ENCODE measurements around the gene CTSE.
A peak's percentile ranks its signal among the peaks of the same experiment; 100 is the strongest.
"Not testable (repeated sequence)": the region's sequence is repeated elsewhere in the genome, so short reads cannot be mapped to it uniquely, and the experiment has no call there.

Gene CTSE

GRCh38 chr1:206014601-206015000, 9.1 kb downstream of the CTSE start:
- no peak for DNase-seq (ENCODE audit: low spot score)

- no peak for DNase-seq (ENCODE audit: low spot score)
Measured at GRCh38 chr1:206013026-206013795, 10.5 kb downstream of the CTSE start.

GRCh38 chr1:206012086-206012859, 11.4 kb downstream of the CTSE start:
- DNase-seq (ENCODE audit: low spot score): no peak

DNA sequence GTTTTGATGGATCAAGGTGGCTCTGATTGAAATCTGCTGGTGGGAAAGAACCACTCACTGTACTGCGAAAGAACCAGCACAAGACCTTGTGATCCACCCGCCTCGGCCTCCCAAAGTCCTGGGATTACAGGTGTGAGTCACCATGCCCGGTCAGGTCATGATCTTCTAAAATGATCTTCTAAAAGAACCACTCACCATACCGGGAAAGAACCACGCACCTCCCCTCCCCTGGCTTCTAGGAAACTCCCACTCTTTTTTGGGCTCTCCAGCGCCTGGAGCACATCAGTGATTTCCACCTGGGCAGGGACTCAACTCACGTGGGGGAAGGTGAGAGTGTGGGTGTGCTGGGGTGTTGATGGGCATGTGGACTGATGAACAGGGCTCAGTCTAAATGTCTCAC, 12.6 kb downstream of the CTSE start:
- DNase-seq (ENCODE audit: low spot score): no peak

DNA sequence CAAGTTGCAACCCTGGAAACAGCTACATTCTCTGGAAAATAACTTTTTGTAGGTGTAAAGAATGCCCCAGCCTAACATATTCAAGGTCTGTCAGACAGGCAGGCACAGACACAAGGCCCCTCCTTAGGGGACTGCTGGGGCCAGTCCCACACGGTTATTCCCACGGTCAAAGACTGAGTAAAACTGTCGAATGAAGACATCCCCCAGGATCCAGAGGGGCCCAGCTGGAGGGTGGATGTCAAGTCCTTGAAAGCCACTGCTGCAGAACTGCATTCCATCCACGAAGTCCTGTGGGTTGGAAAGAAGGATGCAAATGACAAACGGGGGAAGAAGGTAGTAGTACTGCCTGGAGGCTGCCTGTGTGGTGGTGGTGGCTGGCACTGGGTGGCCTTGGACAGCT, 13.6 kb downstream of the CTSE start:
- DNase-seq (ENCODE audit: low spot score): no peak

DNA sequence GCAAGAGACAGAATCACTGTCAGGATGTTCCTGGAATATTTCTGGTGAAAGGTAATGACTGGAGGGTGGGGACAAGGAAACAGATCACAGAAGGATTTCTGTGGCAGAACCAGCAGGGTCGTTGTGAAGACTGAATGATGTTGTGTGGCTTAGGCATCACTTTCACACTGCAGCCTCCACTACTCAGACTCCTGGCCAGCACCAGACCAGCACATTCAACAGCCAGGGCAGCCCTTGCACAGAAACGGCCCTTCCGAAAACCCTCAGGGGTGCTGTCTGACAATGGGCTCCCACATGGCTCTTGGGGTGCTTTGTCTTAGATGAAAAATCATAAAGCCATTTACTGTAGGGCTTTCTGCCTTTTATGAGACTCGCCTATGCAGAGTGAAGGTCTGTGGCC, 16.7 kb downstream of the CTSE start:
- no peak for DNase-seq (ENCODE audit: low spot score)

DNA sequence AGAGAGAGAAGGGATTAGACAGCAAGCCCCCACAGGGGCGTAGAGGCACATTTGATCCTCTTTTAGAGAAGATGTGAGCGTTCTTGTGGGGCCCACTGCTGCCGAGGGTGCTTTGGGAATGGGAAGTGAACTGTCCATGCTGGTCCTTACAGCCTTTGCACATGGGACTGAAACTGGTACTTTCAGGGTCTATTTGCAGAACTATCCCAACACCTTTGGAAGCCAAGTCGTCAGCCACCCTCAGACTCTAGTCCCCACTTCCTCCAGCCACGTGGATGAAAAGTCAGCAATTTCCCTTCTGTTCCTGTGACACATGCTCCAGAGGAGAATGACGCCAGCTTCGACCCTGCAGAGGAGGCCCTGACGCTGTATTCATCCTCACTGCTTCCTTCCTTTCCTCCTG, 17.9 kb downstream of the CTSE start:
- no peak for DNase-seq (ENCODE audit: low spot score)

GRCh38 chr1:206005234-206005633, 18.5 kb downstream of the CTSE start:
- DNase-seq (ENCODE audit: low spot score): peak; percentile 7

- no peak for DNase-seq (ENCODE audit: low spot score)
Measured at GRCh38 chr1:206004826-206005225, 18.9 kb downstream of the CTSE start.

GRCh38 chr1:206003854-206004800, 19.6 kb downstream of the CTSE start:
- DNase-seq (ENCODE audit: low spot score): no peak

DNA sequence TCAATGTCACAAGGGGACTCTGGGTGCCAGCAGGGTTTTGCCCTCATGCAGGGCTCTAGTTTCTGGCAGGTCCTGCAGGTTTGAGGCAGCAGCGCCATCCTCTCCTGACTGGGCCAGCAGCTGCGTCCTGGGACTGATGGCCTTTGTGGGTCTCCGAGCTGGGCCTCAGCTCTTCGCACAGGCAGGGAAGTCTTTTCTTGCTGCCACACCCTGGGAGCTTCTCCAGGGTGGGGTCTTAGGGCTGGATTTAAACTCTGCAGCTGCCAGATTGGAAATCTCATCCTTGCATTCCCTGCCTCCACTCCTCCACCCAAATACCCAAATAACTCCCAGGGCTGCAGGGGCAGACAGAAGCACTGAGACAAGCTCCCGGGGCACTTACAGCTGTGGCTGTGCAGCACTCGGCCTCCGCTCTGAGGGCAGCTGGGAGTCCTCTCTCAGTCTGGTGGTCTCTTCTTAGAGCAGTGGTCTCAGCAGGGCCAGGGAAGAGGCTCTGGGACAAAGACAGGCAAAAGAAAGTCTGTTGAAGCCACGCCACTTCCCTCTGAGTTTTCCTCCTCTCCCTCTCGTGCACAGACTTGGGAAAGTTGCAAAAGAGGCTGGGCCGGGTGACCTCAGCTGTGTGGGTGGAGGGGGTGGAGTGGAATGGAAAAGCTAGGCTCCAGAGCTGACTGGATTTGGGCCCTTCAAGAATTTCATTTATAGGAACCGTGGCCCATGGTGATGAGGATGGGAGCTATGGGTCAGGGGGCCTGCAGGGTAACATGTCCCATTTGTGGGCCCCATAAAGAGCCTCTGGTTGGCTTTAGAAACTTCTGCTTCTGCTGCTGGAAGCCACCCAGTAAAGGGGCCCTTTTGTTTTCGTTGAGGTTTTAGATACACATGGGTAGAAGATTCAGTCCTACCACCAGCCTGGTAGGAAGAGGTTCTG, 20.6 kb downstream of the CTSE start, which contains the start of gene RAB7B:
TSS of gene RAB7B (minus strand) at position 525 of the 931 bp plus-strand sequence. CDS start 9,260 bp downstream, outside the sequence.
- peak; percentile 47 for DNase-seq (ENCODE audit: low spot score)

GRCh38 chr1:206002160-206002559, 21.5 kb downstream of the CTSE start:
- DNase-seq (ENCODE audit: low spot score): no peak

DNA sequence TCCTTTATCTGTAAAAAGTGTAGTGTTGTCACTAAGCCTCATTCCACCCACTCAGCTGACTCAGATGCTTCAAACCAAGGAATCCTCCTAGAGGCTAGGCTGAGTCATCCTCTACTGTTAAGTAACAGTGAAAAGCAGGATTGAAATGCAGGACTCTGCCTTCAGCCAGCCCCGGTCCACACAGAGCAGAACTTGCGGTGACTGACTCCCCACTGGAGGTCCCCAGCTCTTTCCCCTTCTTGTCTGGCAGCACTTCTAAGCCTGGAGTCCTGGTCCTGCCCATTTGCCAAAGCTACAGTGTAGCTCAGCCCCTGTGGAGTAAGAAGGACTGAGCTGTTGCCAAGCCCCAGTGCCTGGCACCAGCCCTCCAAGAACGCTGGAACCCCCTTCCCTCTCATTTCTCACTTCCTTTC, 22.2 kb downstream of the CTSE start:
- peak; percentile 88 for DNase-seq (ENCODE audit: low spot score)

DNA sequence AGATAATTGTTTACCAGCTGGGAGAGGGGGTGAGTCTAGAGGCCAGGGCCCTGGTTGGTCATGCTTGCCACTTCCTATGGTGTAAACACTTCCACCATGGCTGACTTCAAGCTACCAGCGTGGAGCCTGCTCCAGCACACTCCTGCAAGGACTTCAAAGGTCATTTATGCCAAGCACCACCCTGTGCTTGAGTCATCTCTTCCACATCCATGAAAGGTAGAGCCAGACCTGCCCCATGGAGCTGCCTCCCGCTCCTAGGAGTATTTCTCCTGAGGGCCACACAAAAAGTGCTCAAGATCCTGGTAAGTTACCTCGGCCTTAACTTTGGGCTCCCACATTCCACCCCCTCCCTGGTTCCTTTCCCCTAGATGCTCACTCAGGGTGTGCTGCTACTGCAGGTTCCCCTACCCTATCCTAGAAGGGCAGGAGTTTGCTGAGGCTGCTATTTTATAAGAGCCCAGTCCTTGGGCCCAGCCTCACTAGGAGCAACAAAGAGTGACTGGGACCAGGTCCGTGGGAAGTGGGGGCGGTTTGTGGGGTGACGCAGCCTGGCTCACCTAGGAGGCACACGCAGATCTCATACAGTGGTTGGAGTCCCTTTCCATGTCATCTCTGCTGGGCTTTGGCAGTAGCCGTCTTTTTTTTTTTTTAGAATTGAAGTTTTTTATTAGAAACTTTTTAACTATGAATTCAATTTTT, 22.9 kb downstream of the CTSE start:
- peak; percentile 36 for DNase-seq (ENCODE audit: low spot score)

DNA sequence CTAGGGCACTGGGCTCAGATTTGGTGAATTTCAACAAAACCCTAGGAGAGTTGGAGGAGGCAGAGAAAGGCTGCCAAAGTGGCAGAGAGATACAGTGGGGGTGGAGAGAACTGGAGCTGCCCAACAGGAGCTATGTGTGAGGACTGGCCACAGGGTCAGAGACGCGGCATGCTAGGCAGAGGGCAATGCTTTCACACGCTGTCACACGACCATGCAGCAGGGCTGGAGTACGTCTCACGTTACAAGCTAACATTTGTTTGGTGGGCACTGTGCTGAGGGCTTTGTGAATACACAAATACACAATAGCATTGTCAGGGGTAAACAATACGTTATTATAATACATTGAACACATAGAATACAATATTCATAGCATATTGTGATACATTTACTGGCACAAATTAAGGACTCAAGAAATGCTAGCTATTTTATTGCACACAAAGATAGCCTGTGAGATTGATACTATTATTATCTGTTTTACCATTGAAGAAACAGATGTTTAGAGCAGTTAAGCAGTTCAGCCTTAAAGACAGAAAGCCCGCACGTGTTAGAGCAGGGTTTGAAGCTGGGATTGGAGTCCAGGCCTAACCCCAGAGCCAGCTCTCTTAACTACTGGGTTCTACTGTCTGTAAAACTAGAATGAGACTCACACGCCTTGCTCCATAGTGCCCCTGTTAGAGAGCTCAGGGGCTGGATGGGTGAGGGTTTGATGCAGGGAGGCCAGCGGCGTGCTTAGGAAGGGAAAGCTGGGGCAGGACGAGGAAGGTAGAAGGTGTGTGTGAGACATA, 25.0 kb downstream of the CTSE start:
- DNase-seq (ENCODE audit: low spot score): no peak

DNA sequence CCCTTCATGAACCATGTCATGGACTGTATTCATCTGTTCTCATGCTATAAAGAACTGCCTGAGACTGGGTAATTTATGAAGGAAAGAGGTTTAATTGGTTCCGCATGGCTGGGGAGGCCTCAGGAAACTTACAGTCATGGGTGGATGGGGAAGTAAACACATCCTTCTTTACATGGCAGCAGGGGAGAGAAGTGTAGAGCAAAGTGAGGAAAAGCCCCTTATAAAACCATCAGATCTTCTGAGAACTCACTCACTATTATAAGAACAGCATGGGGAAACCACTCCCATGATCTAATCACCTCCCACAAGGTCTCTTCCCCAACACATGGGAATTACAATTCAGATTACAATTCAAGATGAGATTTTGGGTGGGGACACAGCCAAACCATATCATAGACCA, 27.1 kb downstream of the CTSE start:
- DNase-seq (ENCODE audit: low spot score): not testable (repeated sequence)

DNA sequence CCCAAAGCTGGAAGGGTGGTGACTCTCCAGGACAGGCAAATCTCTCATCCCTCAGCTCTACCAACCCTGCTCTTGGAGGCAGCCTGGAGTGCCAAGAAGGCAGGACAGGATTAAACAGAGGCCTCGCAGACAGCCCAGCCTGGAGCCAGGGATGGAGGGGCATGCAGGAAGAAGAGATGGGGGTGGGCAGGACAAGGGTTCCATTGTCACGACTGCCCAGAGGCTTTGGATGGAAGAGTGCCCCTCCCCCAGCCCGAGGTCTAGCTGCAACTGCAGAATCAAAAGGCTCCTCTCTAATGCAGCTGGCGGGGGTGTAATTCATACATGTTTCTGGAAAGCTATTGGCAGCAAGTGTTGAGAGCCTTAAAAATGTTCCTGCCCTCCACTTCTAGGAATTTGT, 29.3 kb downstream of the CTSE start:
- DNase-seq (ENCODE audit: low spot score): no peak

- DNase-seq (ENCODE audit: low spot score): no peak
Measured at GRCh38 chr1:205993068-205993467, 30.6 kb downstream of the CTSE start.

DNA sequence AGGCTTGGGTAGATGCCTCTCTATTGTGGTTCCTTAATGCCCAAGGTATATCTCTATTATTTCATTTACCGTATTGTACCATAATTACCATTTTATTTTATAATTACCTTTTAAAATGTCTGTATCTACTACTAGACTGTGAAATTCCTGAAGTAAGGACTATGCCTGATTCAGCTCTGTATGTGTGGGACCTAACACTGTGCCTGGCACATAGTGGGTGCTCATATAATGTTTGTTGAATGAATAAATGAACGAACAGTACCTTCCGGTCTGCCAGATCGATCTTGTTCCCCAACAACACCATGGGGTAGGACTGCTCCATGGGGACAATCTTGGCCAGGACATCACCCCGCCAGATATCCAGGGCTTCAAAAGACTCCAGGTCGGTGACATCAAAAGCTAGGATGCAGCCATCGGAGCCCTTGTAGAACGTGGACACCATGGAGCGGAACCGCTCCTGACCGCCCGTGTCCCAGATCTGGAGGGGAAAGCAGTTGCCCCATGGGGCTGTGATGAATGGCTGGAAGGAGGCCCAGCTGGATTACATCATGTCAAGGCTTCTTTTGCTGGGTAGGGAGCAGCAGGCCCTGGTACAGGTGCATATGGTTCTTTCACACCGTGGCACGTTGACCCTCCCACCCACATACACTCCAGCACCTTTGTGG, 31.3 kb downstream of the CTSE start:
- no peak for DNase-seq (ENCODE audit: low spot score)

Data from kidney tubule cell (primary cell).